Measurements from ENCODE around the gene ZNF521.

- TF ChIP-seq CTCF (conservative IDR thresholded peaks at IDR 0.05; ENCODE audit: low read depth, low read length) (no peak), EZH2 (IDR thresholded peaks at IDR 0.05; ENCODE audit: borderline replicate concordance, low read depth, low read length, poor library complexity, severe bottlenecking) (no peak)
Observed at GRCh38 chr18:25313268-25313667, 38.7 kb downstream of the ZNF521 start.
